ENCODE data around the gene NUTM1. TPM values are rescaled to one million over a fixed set of nuclear protein-coding genes. Genes with fewer than 3 reads are reported as not detected.

Gene NUTM1
- total and polyA plus RNA-seq, 2 of the 13 experiments (the other 11 are each of a cell fraction or from before 2014, with no cell fraction given): not detected

GRCh38 chr15:34318277-34319079, 24.6 kb upstream of the NUTM1 start (continued):
- TF ChIP-seq SOX6 (IDR thresholded peaks at IDR 0.05) (no peak), SOX6 (CRISPR knock-in tag; IDR thresholded peaks at IDR 0.05) (peak; percentile 74), ZNF567 (CRISPR knock-in tag; IDR thresholded peaks at IDR 0.05; ENCODE audit: borderline replicate concordance) (no peak), ZNF605 (CRISPR knock-in tag; IDR thresholded peaks at IDR 0.05) (no peak), GABPA (IDR thresholded peaks at IDR 0.05; ENCODE audit: low read depth, low read length) (no peak), GABPA (CRISPR knock-in tag; IDR thresholded peaks at IDR 0.05; ENCODE audit: low read depth) (peak; percentile 17; the same call in 1 of the 2 replicates), SAP130 (CRISPR knock-in tag; IDR thresholded peaks at IDR 0.05; ENCODE audit: low read depth) (peak; percentile 86), MYC (CRISPR knock-in tag; IDR thresholded peaks at IDR 0.05; ENCODE audit: borderline replicate concordance) (no peak), IKZF4 (CRISPR knock-in tag; IDR thresholded peaks at IDR 0.05; ENCODE audit: borderline replicate concordance, low read depth, not compliant biosample characterization) (no peak), KDM4B (CRISPR knock-in tag; IDR thresholded peaks at IDR 0.05) (no peak), SIX4 (CRISPR knock-in tag; IDR thresholded peaks at IDR 0.05) (no peak), FOXP4 (CRISPR knock-in tag; IDR thresholded peaks at IDR 0.05) (peak; percentile 27; the same call in 1 of the 2 replicates), RXRA (CRISPR knock-in tag; IDR thresholded peaks at IDR 0.05) (no peak), ZNF362 (CRISPR knock-in tag; IDR thresholded peaks at IDR 0.05; ENCODE audit: borderline replicate concordance) (no peak; the same call in 1 of the 2 replicates), ZNF777 (CRISPR knock-in tag; IDR thresholded peaks at IDR 0.05) (no peak), ATF1 (CRISPR knock-in tag; IDR thresholded peaks at IDR 0.05) (peak; percentile 39; the same call in 1 of the 2 replicates), ZNF503 (CRISPR knock-in tag; IDR thresholded peaks at IDR 0.05) (no peak), ZBTB21 (CRISPR knock-in tag; IDR thresholded peaks at IDR 0.05) (no peak), NCOA2 (CRISPR knock-in tag; IDR thresholded peaks at IDR 0.05) (no peak), ZNF574 (CRISPR knock-in tag; IDR thresholded peaks at IDR 0.05) (0 out of 2 replicates have a peak, but pooled peaks have one; percentile 8), CHD4 (IDR thresholded peaks at IDR 0.05; ENCODE audit: borderline replicate concordance, low read length) (no peak)
- TF ChIP-seq, protein P1, sequence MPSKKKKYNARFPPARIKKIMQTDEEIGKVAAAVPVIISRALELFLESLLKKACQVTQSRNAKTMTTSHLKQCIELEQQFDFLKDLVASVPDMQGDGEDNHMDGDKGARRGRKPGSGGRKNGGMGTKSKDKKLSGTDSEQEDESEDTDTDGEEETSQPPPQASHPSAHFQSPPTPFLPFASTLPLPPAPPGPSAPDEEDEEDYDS (CRISPR knock-in tag; IDR thresholded peaks at IDR 0.05): peak; percentile 90
